PC-3 (cell line): ENCODE data around the gene PLIN4. TPM values are rescaled to one million over a fixed set of nuclear protein-coding genes. Genes with fewer than 3 reads are reported as not detected.
A peak's percentile ranks its signal among the peaks of the same experiment; 100 is the strongest.

Source experiments
- ATAC-seq: fragments of 200-7000 bp; cut with Tn5 transposase; 2 replicates; pipeline ENCODE4 v1.9.1; 2020; ENCODE audit warnings: mild to moderate bottlenecking, moderate library complexity
- BruUV-seq: library from RNA; stranded (reverse); fragments of 400-500 nt; replicated peaks from 2 replicates; lab custom pipeline; 2021; lab: Mats Ljungman, UMichigan
- CTCF ChIA-PET: fragments of 300-600 bp; sonication (Branson Sonifier 250); formaldehyde crosslinking; loops from one replicate; lab custom pipeline; 2022; ENCODE audit warnings: antibody characterized with exemption; lab: Charles Lee
- POLR2A ChIA-PET: fragments of 300-600 bp; sonication (Branson Sonifier 250); formaldehyde crosslinking; loops from one replicate; lab custom pipeline; 2022; ENCODE audit warnings: antibody characterized with exemption; ENCODE audit not compliant: unreplicated experiment; lab: Charles Lee
- DNase-seq: peaks from one replicate; pipeline ENCODE4 v3.0.0-alpha.2; 2015
- H2AFZ ChIP-seq: fragments of 300-600 bp; sonication (generic); 2 replicates; pipeline ENCODE4 v1.6.0; 2016; ENCODE audit warnings: antibody characterized with exemption, low read length
- H3F3A ChIP-seq: fragments of 300-600 bp; sonication (generic); one replicate; pipeline ENCODE4 v1.6.0; 2017; ENCODE audit warnings: antibody characterized with exemption, low read length, control low read depth, mild to moderate bottlenecking; ENCODE audit not compliant: unreplicated experiment
- H3K27ac ChIP-seq: fragments of 300-600 bp; sonication (generic); 2 replicates; pipeline ENCODE4 v1.5.1; 2016; ENCODE audit warnings: mild to moderate bottlenecking, low read length
- H3K27me3 ChIP-seq: fragments of 300-600 bp; sonication (generic); 2 replicates; pipeline ENCODE4 v1.6.1; 2016; ENCODE audit warnings: low read length, mixed read lengths
- H3K36me3 ChIP-seq: fragments of 300-600 bp; sonication (generic); 2 replicates; pipeline ENCODE4 v1.6.1; 2016; ENCODE audit warnings: low read depth, mixed run types, low read length, mixed read lengths
- H3K4me1 ChIP-seq: fragments of 300-600 bp; sonication (generic); 2 replicates; pipeline ENCODE4 v1.5.1; 2016; ENCODE audit warnings: low read length; ENCODE audit not compliant: insufficient read depth
- H3K4me2 ChIP-seq: fragments of 300-600 bp; sonication (generic); 2 replicates; pipeline ENCODE4 v1.6.0; 2016; ENCODE audit warnings: low read length
- H3K4me3 ChIP-seq: fragments of 300-600 bp; sonication (generic); 2 replicates; pipeline ENCODE4 v1.5.1; 2016; ENCODE audit warnings: mild to moderate bottlenecking, low read length, mixed read lengths
- H3K79me2 ChIP-seq: fragments of 300-600 bp; sonication (generic); 2 replicates; pipeline ENCODE4 v1.6.1; 2017; ENCODE audit warnings: low read length, mixed read lengths
- H3K9ac ChIP-seq: fragments of 300-600 bp; sonication (generic); 2 replicates; pipeline ENCODE4 v1.6.0; 2016; ENCODE audit warnings: mild to moderate bottlenecking, low read length
- H3K9me2 ChIP-seq: fragments of 300-600 bp; sonication (generic); replicated peaks from 2 replicates; pipeline ENCODE4 v1.6.1; 2016; ENCODE audit warnings: mixed run types, low read length, mixed read lengths
- H3K9me3 ChIP-seq: fragments of 300-600 bp; sonication (generic); 2 replicates; pipeline ENCODE4 v1.6.1; 2016; ENCODE audit warnings: low read length, mixed read lengths
- H4K20me1 ChIP-seq: fragments of 300-600 bp; sonication (generic); 2 replicates; pipeline ENCODE4 v1.6.1; 2016; ENCODE audit warnings: low read length, mixed read lengths
- CTCF ChIP-seq: fragments of 300-600 bp; sonication (generic); conservative IDR thresholded peaks from 2 replicates; pipeline ENCODE4 v1.5.1; 2017; ENCODE audit warnings: antibody characterized with exemption, low read depth, mild to moderate bottlenecking, low read length
- EZH2 ChIP-seq: fragments of 300-600 bp; sonication (generic); IDR thresholded peaks from one replicate; pipeline ENCODE4 v1.6.1; 2017; ENCODE audit warnings: antibody characterized with exemption, mild to moderate bottlenecking, low read length; ENCODE audit not compliant: unreplicated experiment
- EZH2phosphoT487 ChIP-seq: fragments of 300-600 bp; sonication (generic); IDR thresholded peaks from 2 replicates; pipeline ENCODE4 v1.6.1; 2018; ENCODE audit warnings: mild to moderate bottlenecking, antibody characterized with exemption, low read length, borderline replicate concordance
- intact Hi-C: fragments of 100-400 bp; cut with micrococcal nuclease; formaldehyde crosslinking; loops from 2 replicates; pipeline ENCODE4 v1.9.0; 2023
- total RNA-seq: library from RNA; depleted of rRNA; stranded (reverse); fragments of >200 nt; gene quantifications from 2 replicates; pipeline ENCODE4 v1.2.3, GENCODE V29; 2014

PLIN4 gene
- total RNA-seq, 1 experiment from 2014 or later: 9.1 TPM

GRCh38 chr19:4525563-4526002 lies 7.3 kb upstream of the PLIN4 start:
- Histone ChIP-seq H3K27me3 (no peaks in the 10 kb centered on the region), H3K4me3 (no peak overlapping the region), H3K27ac (no peak overlapping the region), H3K9ac (no peak overlapping the region), H2AFZ (no peak overlapping the region), H3K9me2 (no peaks in the 10 kb centered on the region), H3K79me2 (no peaks in the 10 kb centered on the region), H3K4me1 (peaks cover 10% of the 10 kb centered on the region; the same call in 1 of the 2 replicates), H3K36me3 (no peaks in the 10 kb centered on the region), H3K4me2 (no peak overlapping the region), H3K9me3 (no peaks in the 10 kb centered on the region), H4K20me1 (no peaks in the 10 kb centered on the region), H3F3A (no peaks in the 10 kb centered on the region)
- intact Hi-C loops: no loop called here
- TF ChIP-seq CTCF (no peak), EZH2phosphoT487 (no peak), EZH2 (no peak)
- DNase-seq (no peak), ATAC-seq (no peak)
- ChIA-PET CTCF (interaction anchor here (0.5 to 1.0 kb wide), 5 partner anchors 15 to 173 kb away, joined by 3 to 6 read pairs (median 4); partner anchors contain the start of genes HDGFL2 and LRG1), POLR2A (no interaction called here)
- no TSS peak for BruUV-seq

GRCh38 chr19:4524808-4525562 lies 6.7 kb upstream of the PLIN4 start:
- no peaks in the 10 kb centered on the region for H3F3A ChIP-seq
- no peaks in the 10 kb centered on the region for H4K20me1 ChIP-seq
- ChIA-PET POLR2A (no interaction called here), CTCF (interaction anchor here (0.5 to 1.0 kb wide), 5 partner anchors 15 to 173 kb away, joined by 3 to 6 read pairs (median 4); partner anchors contain the start of genes HDGFL2 and LRG1)
- DNase-seq: peak; percentile 70
- H3K79me2 ChIP-seq: no peaks in the 10 kb centered on the region
- H3K4me2 ChIP-seq: no peak overlapping the region
- H3K9ac ChIP-seq: no peak overlapping the region
- H3K9me3 ChIP-seq: no peaks in the 10 kb centered on the region
- peak; percentile 77 for ATAC-seq
- H3K4me1 ChIP-seq: peaks cover 10% of the 10 kb centered on the region; the same call in 1 of the 2 replicates
- no peak overlapping the region for H2AFZ ChIP-seq
- TF ChIP-seq EZH2 (no peak), CTCF (peak; percentile 79)
- intact Hi-C loops: no loop called here
- H3K4me3 ChIP-seq: no peak overlapping the region
- H3K27ac ChIP-seq: no peak overlapping the region
- H3K27me3 ChIP-seq: no peaks in the 10 kb centered on the region
- BruUV-seq: no TSS peak
- no peaks in the 10 kb centered on the region for H3K36me3 ChIP-seq
- no peaks in the 10 kb centered on the region for H3K9me2 ChIP-seq
